PC-3 (cell line): Measurements from ENCODE around the gene ALKBH5. TPM values are rescaled to one million over a fixed set of nuclear protein-coding genes. Genes with fewer than 3 reads are reported as not detected.

ENCODE experiments used
- ATAC-seq: fragments of 200-7000 bp; cut with Tn5 transposase; 2 replicates; pipeline ENCODE4 v1.9.1; 2020; ENCODE audit warnings: mild to moderate bottlenecking, moderate library complexity
- BruUV-seq: library from RNA; stranded (reverse); fragments of 400-500 nt; replicated peaks from 2 replicates; lab custom pipeline; 2021; lab: Mats Ljungman, UMichigan
- CTCF ChIA-PET: fragments of 300-600 bp; sonication (Branson Sonifier 250); formaldehyde crosslinking; loops from one replicate; lab custom pipeline; 2022; ENCODE audit warnings: antibody characterized with exemption; lab: Charles Lee
- POLR2A ChIA-PET: fragments of 300-600 bp; sonication (Branson Sonifier 250); formaldehyde crosslinking; loops from one replicate; lab custom pipeline; 2022; ENCODE audit warnings: antibody characterized with exemption; ENCODE audit not compliant: unreplicated experiment; lab: Charles Lee
- DNase-seq: peaks from one replicate; pipeline ENCODE4 v3.0.0-alpha.2; 2015
- H2AFZ ChIP-seq: fragments of 300-600 bp; sonication (generic); 2 replicates; pipeline ENCODE4 v1.6.0; 2016; ENCODE audit warnings: antibody characterized with exemption, low read length
- H3F3A ChIP-seq: fragments of 300-600 bp; sonication (generic); one replicate; pipeline ENCODE4 v1.6.0; 2017; ENCODE audit warnings: antibody characterized with exemption, low read length, control low read depth, mild to moderate bottlenecking; ENCODE audit not compliant: unreplicated experiment
- H3K27ac ChIP-seq: fragments of 300-600 bp; sonication (generic); 2 replicates; pipeline ENCODE4 v1.5.1; 2016; ENCODE audit warnings: mild to moderate bottlenecking, low read length
- H3K27me3 ChIP-seq: fragments of 300-600 bp; sonication (generic); 2 replicates; pipeline ENCODE4 v1.6.1; 2016; ENCODE audit warnings: low read length, mixed read lengths
- H3K36me3 ChIP-seq: fragments of 300-600 bp; sonication (generic); 2 replicates; pipeline ENCODE4 v1.6.1; 2016; ENCODE audit warnings: low read depth, mixed run types, low read length, mixed read lengths
- H3K4me1 ChIP-seq: fragments of 300-600 bp; sonication (generic); 2 replicates; pipeline ENCODE4 v1.5.1; 2016; ENCODE audit warnings: low read length; ENCODE audit not compliant: insufficient read depth
- H3K4me2 ChIP-seq: fragments of 300-600 bp; sonication (generic); 2 replicates; pipeline ENCODE4 v1.6.0; 2016; ENCODE audit warnings: low read length
- H3K4me3 ChIP-seq: fragments of 300-600 bp; sonication (generic); 2 replicates; pipeline ENCODE4 v1.5.1; 2016; ENCODE audit warnings: mild to moderate bottlenecking, low read length, mixed read lengths
- H3K79me2 ChIP-seq: fragments of 300-600 bp; sonication (generic); 2 replicates; pipeline ENCODE4 v1.6.1; 2017; ENCODE audit warnings: low read length, mixed read lengths
- H3K9ac ChIP-seq: fragments of 300-600 bp; sonication (generic); 2 replicates; pipeline ENCODE4 v1.6.0; 2016; ENCODE audit warnings: mild to moderate bottlenecking, low read length
- H3K9me2 ChIP-seq: fragments of 300-600 bp; sonication (generic); replicated peaks from 2 replicates; pipeline ENCODE4 v1.6.1; 2016; ENCODE audit warnings: mixed run types, low read length, mixed read lengths
- H3K9me3 ChIP-seq: fragments of 300-600 bp; sonication (generic); 2 replicates; pipeline ENCODE4 v1.6.1; 2016; ENCODE audit warnings: low read length, mixed read lengths
- H4K20me1 ChIP-seq: fragments of 300-600 bp; sonication (generic); 2 replicates; pipeline ENCODE4 v1.6.1; 2016; ENCODE audit warnings: low read length, mixed read lengths
- CTCF ChIP-seq: fragments of 300-600 bp; sonication (generic); conservative IDR thresholded peaks from 2 replicates; pipeline ENCODE4 v1.5.1; 2017; ENCODE audit warnings: antibody characterized with exemption, low read depth, mild to moderate bottlenecking, low read length
- EZH2 ChIP-seq: fragments of 300-600 bp; sonication (generic); IDR thresholded peaks from one replicate; pipeline ENCODE4 v1.6.1; 2017; ENCODE audit warnings: antibody characterized with exemption, mild to moderate bottlenecking, low read length; ENCODE audit not compliant: unreplicated experiment
- EZH2phosphoT487 ChIP-seq: fragments of 300-600 bp; sonication (generic); IDR thresholded peaks from 2 replicates; pipeline ENCODE4 v1.6.1; 2018; ENCODE audit warnings: mild to moderate bottlenecking, antibody characterized with exemption, low read length, borderline replicate concordance
- intact Hi-C: fragments of 100-400 bp; cut with micrococcal nuclease; formaldehyde crosslinking; loops from 2 replicates; pipeline ENCODE4 v1.9.0; 2023
- total RNA-seq: library from RNA; depleted of rRNA; stranded (reverse); fragments of >200 nt; gene quantifications from 2 replicates; pipeline ENCODE4 v1.2.3, GENCODE V29; 2014

ALKBH5 gene
- total RNA-seq, 1 experiment from 2014 or later, result 207 TPM

DNA sequence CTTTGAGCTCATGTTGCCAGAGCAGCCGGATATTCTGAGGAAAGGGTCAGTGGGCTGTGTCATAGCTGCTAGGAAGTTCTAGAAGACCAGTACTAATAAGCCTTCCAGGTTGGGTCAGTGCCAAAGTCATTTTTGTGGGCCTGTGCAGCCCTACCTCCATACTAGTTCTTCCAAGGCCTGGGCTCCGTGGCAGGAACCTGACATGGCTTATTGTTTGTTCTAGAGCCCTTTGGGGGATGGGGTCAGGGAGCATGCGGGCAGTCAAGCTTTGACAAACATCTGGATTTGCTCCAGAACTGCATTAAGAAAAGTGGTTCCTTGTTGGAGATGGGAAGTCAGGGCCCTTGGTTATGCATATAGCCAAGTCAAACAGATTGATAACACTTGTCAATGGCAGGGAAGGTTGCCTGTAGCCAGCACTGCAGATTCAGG lies 7.6 kb downstream of the ALKBH5 start:
- H2AFZ ChIP-seq, result no peak overlapping the region
- peaks cover 46% of the 10 kb centered on the region for H3K36me3 ChIP-seq
- no peak overlapping the region for H3K9ac ChIP-seq
- no peak for ATAC-seq
- no peak overlapping the region for H3K4me3 ChIP-seq
- intact Hi-C loops, result no loop called here
- no peaks in the 10 kb centered on the region for H3K9me2 ChIP-seq
- CTCF ChIA-PET, result no interaction called here
- DNase-seq, result no peak
- peaks cover 33% of the 10 kb centered on the region for H3K4me1 ChIP-seq
- H3K27ac ChIP-seq, result no peak overlapping the region
- H3K79me2 ChIP-seq, result peaks cover 98% of the 10 kb centered on the region
- H4K20me1 ChIP-seq, result peaks cover 56% of the 10 kb centered on the region
- H3K27me3 ChIP-seq, result no peaks in the 10 kb centered on the region
- BruUV-seq, result no TSS peak
- H3K4me2 ChIP-seq, result no peak overlapping the region
- TF ChIP-seq EZH2 (no peak), EZH2phosphoT487 (no peak), CTCF (no peak)
- H3F3A ChIP-seq, result no peaks in the 10 kb centered on the region
- POLR2A ChIA-PET, result no interaction called here
- H3K9me3 ChIP-seq, result no peaks in the 10 kb centered on the region

DNA sequence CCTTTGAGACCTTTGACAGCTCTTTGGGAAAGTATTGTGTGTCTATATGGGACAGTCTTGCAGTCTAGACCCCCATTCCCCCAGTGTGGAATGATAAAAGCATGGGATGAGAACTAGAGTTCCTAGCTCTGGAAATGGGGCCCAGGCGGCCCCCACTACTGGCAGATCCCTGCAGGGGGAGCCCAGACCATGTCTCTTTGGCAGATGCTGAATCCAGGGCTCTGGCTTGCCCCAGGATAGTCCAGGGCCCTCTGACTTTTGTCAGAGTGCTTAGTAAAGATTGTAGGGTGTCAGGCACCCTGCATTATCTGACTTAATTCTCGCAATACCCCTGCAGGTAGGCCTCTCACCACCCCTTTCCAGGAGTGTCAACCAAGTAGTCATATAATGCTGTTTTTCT lies 8.3 kb downstream of the ALKBH5 start:
- Histone ChIP-seq H4K20me1 (peaks cover 53% of the 10 kb centered on the region), H2AFZ (no peak overlapping the region), H3K79me2 (peaks cover 98% of the 10 kb centered on the region), H3K9me3 (no peaks in the 10 kb centered on the region), H3F3A (no peaks in the 10 kb centered on the region), H3K9me2 (no peaks in the 10 kb centered on the region), H3K4me3 (no peak overlapping the region), H3K27ac (no peak overlapping the region), H3K27me3 (no peaks in the 10 kb centered on the region), H3K4me2 (no peak overlapping the region), H3K9ac (no peak overlapping the region), H3K36me3 (peaks cover 52% of the 10 kb centered on the region), H3K4me1 (peaks cover 26% of the 10 kb centered on the region)
- ChIA-PET POLR2A (interaction anchor here (0.6 kb wide), 1 partner anchor 1025 kb away, joined by 5 read pairs; no protein-coding TSS in a partner anchor), CTCF (no interaction called here)
- intact Hi-C loops, result no loop called here
- BruUV-seq, result no TSS peak
- TF ChIP-seq EZH2, result no peak
- TF ChIP-seq CTCF, result peak; percentile 44
- ATAC-seq (no peak), DNase-seq (no peak)

- no peak for ATAC-seq
- no peak for DNase-seq
- POLR2A ChIA-PET, result no interaction called here
- Histone ChIP-seq H3K36me3 (peaks cover 61% of the 10 kb centered on the region), H3K4me3 (no peak overlapping the region), H4K20me1 (peaks cover 40% of the 10 kb centered on the region), H3K9ac (no peak overlapping the region), H3K4me2 (no peak overlapping the region), H3K27me3 (no peaks in the 10 kb centered on the region), H3K9me3 (no peaks in the 10 kb centered on the region), H3K27ac (no peak overlapping the region), H3K4me1 (peaks cover 7% of the 10 kb centered on the region), H3F3A (no peaks in the 10 kb centered on the region), H3K9me2 (no peaks in the 10 kb centered on the region), H3K79me2 (peaks cover 98% of the 10 kb centered on the region), H2AFZ (no peak overlapping the region)
- CTCF ChIA-PET, result no interaction called here
- no TSS peak for BruUV-seq
- TF ChIP-seq EZH2phosphoT487 (no peak), EZH2 (no peak), CTCF (no peak)
- intact Hi-C loops, result no loop called here
These were observed 10.8 kb downstream of the ALKBH5 start for GRCh38 chr17:18194394-18194793.
